ENCODE results near the gene ABCB6. TPM values are rescaled to one million over a fixed set of nuclear protein-coding genes. Genes with fewer than 3 reads are reported as not detected.

The ABCB6 gene
- 66.0 and 68.6 TPM in 2 replicates for total RNA-seq (2022)
- Bru-seq, nascent RNA: percentile 89 among the genes with signal in this experiment
- BruChase-seq, experiment 1, labeled RNA remaining after a 2-hour chase: percentile 94 among the genes with signal in this experiment
- BruChase-seq, experiment 2, labeled RNA remaining after a 6-hour chase: percentile 95 among the genes with signal in this experiment
- long read RNA-seq, transcript ABCB6-202 (18 exons, 2,878 nt): minor isoform, 7 of 69 reads
- long read RNA-seq, transcript ABCB6-201 (19 exons, 3,045 nt): major isoform, 45 of 69 reads
- long read RNA-seq, partial matches to known transcripts: 4 of 69 reads
- long read RNA-seq, other reads (novel, unspliced or antisense): 12 of 69 reads

- Mint-ChIP-seq H3K4me1 (ENCODE audit: low read depth, unreplicated experiment) (no peaks in the 10 kb centered on the region), H3K27ac (ENCODE audit: unreplicated experiment) (peak within 1 kb of the TSS; percentile 95), H3K4me3 (ENCODE audit: unreplicated experiment) (peak within 1 kb of the TSS; percentile 96), H3K36me3 (ENCODE audit: insufficient read depth, unreplicated experiment) (peaks cover 39% of the 10 kb centered on the region), H3K9me3 (ENCODE audit: unreplicated experiment) (no peaks in the 10 kb centered on the region), H3K27me3 (ENCODE audit: insufficient read depth, unreplicated experiment) (no peaks in the 10 kb centered on the region)
- BruUV-seq (replicated peaks): TSS peak; percentile 77
- Histone ChIP-seq H3K36me3 (ENCODE audit: control insufficient read depth, insufficient read depth, low read length) (peaks cover 3% of the 10 kb centered on the region; the same call in 1 of the 2 replicates), H3K4me1 (peaks cover 18% of the 10 kb centered on the region), H3K9me3 (no peaks in the 10 kb centered on the region), H3K27me3 (replicated peaks; ENCODE audit: control insufficient read depth, insufficient read depth, low read length) (no peaks in the 10 kb centered on the region), H3K4me3 (ENCODE audit: low read depth, low read length) (peak within 1 kb of the TSS; percentile 89)
- CTCF ChIA-PET: interaction anchor here (0.6 to 2.5 kb wide), 9 partner anchors 30 to 217 kb away, joined by 3 to 18 read pairs (median 3); partner anchors contain the start of gene DNAJB2
- no peak for TF ChIP-seq CTCF (IDR thresholded peaks at IDR 0.05; ENCODE audit: insufficient read depth in 1 of 2, low read depth in 1 of 2, low read length in 1 of 2, severe bottlenecking in 1 of 2, unreplicated experiment in 1 of 2)
- intact Hi-C loops (cut with micrococcal nuclease; ENCODE audit: unreplicated experiment): loop anchor here (1.0 to 5.0 kb wide), 7 partner anchors 10 to 168 kb away; partner anchors contain the start of genes ANKZF1, ATG9A, DNAJB2 and DNPEP
- POLR2A ChIA-PET: interaction anchor here (0.9 to 3.0 kb wide), 8 partner anchors 10 to 169 kb away, joined by 3 to 27 read pairs (median 8); partner anchors contain the start of genes ANKZF1, ATG9A, CNPPD1 and DNPEP
- peak; percentile 97 for DNase-seq
Measured at GRCh38 chr2:219218732-219219701, at the start of gene ABCB6. TSS of gene ABCB6 (minus strand) at chr2:219218958. CDS start at chr2:219218673, 285 bp downstream.

GRCh38 chr2:219268294-219268693, 49.5 kb upstream of the ABCB6 start:
- ChIA-PET CTCF (interaction anchor here (0.7 kb wide), 1 partner anchor 9 kb away, joined by 10 read pairs; no protein-coding TSS in a partner anchor), POLR2A (no interaction called here)
- no peaks in the 10 kb centered on the region for H3K27me3 Mint-ChIP-seq (ENCODE audit: insufficient read depth, unreplicated experiment)
- no peaks in the 10 kb centered on the region for H3K9me3 Mint-ChIP-seq (ENCODE audit: unreplicated experiment)
- no peak overlapping the region for H3K4me3 ChIP-seq (ENCODE audit: low read depth, low read length)
- H3K36me3 Mint-ChIP-seq (ENCODE audit: insufficient read depth, unreplicated experiment): peaks cover 4% of the 10 kb centered on the region
- H3K4me3 Mint-ChIP-seq (ENCODE audit: unreplicated experiment): no peak overlapping the region
- H3K36me3 ChIP-seq (ENCODE audit: control insufficient read depth, insufficient read depth, low read length): no peaks in the 10 kb centered on the region
- H3K4me1 Mint-ChIP-seq (ENCODE audit: low read depth, unreplicated experiment): peaks cover 5% of the 10 kb centered on the region
- no peaks in the 10 kb centered on the region for H3K9me3 ChIP-seq
- BruUV-seq (replicated peaks): no TSS peak
- intact Hi-C loops (cut with micrococcal nuclease; ENCODE audit: unreplicated experiment): no loop called here
- DNase-seq: no peak
- H3K4me1 ChIP-seq: peaks cover 7% of the 10 kb centered on the region
- TF ChIP-seq CTCF (IDR thresholded peaks at IDR 0.05; ENCODE audit: insufficient read depth in 1 of 2, low read depth in 1 of 2, low read length in 1 of 2, severe bottlenecking in 1 of 2, unreplicated experiment in 1 of 2): no peak
- no peaks in the 10 kb centered on the region for H3K27me3 ChIP-seq (replicated peaks; ENCODE audit: control insufficient read depth, insufficient read depth, low read length)
- no peak overlapping the region for H3K27ac Mint-ChIP-seq (ENCODE audit: unreplicated experiment)

GRCh38 chr2:219266886-219267285, 48.1 kb upstream of the ABCB6 start:
- no peaks in the 10 kb centered on the region for H3K27me3 ChIP-seq (replicated peaks; ENCODE audit: control insufficient read depth, insufficient read depth, low read length)
- no peak for DNase-seq
- H3K4me1 ChIP-seq: peaks cover 7% of the 10 kb centered on the region
- Mint-ChIP-seq H3K36me3 (ENCODE audit: insufficient read depth, unreplicated experiment) (peaks cover 3% of the 10 kb centered on the region), H3K27ac (ENCODE audit: unreplicated experiment) (no peak overlapping the region), H3K9me3 (ENCODE audit: unreplicated experiment) (no peaks in the 10 kb centered on the region), H3K4me3 (ENCODE audit: unreplicated experiment) (no peak overlapping the region), H3K4me1 (ENCODE audit: low read depth, unreplicated experiment) (peaks cover 5% of the 10 kb centered on the region), H3K27me3 (ENCODE audit: insufficient read depth, unreplicated experiment) (no peaks in the 10 kb centered on the region)
- intact Hi-C loops (cut with micrococcal nuclease; ENCODE audit: unreplicated experiment): no loop called here
- no peaks in the 10 kb centered on the region for H3K36me3 ChIP-seq (ENCODE audit: control insufficient read depth, insufficient read depth, low read length)
- no peak overlapping the region for H3K4me3 ChIP-seq (ENCODE audit: low read depth, low read length)
- no TSS peak for BruUV-seq (replicated peaks)
- ChIA-PET CTCF (no interaction called here), POLR2A (no interaction called here)
- no peaks in the 10 kb centered on the region for H3K9me3 ChIP-seq
- no peak for TF ChIP-seq CTCF (IDR thresholded peaks at IDR 0.05; ENCODE audit: insufficient read depth in 1 of 2, low read depth in 1 of 2, low read length in 1 of 2, severe bottlenecking in 1 of 2, unreplicated experiment in 1 of 2)

All from Caco-2 (cell line).